GM23338 (cell line): ENCODE data around the gene BHLHE23. TPM values are rescaled to one million over a fixed set of nuclear protein-coding genes. Genes with fewer than 3 reads are reported as not detected.

ENCODE experiments used
- ATAC-seq: fragments of 200-7000 bp; cut with Tn5 transposase; 3 replicates; pipeline ENCODE4 v1.9.1; 2020
- DNase-seq: peaks from one replicate; pipeline ENCODE4 v3.0.0-alpha.2; 2015; ENCODE audit warnings: low spot score
- H2AFZ ChIP-seq: fragments of 200-600 bp; sonication (generic); 2 replicates; pipeline ENCODE4 v1.8.0; 2016; ENCODE audit warnings: antibody characterized with exemption, mild to moderate bottlenecking, moderate library complexity
- H3F3A ChIP-seq: fragments of 200-600 bp; sonication (generic); replicated peaks from 2 replicates; pipeline ENCODE4 v1.8.0; 2017; ENCODE audit warnings: antibody characterized with exemption, mixed run types, low read depth
- H3K27ac ChIP-seq: fragments of 200-600 bp; sonication (generic); 2 replicates; pipeline ENCODE4 v1.6.1; 2016; ENCODE audit warnings: low read depth
- H3K27me3 ChIP-seq: fragments of 200-600 bp; sonication (generic); 2 replicates; pipeline ENCODE4 v1.8.0; 2016; ENCODE audit warnings: mild to moderate bottlenecking, mixed run types, moderate library complexity; ENCODE audit not compliant: insufficient read depth
- H3K36me3 ChIP-seq: fragments of 200-600 bp; sonication (generic); 2 replicates; pipeline ENCODE4 v1.8.0; 2016; ENCODE audit warnings: mild to moderate bottlenecking; ENCODE audit not compliant: insufficient read depth
- H3K4me1 ChIP-seq: fragments of 200-600 bp; sonication (generic); 2 replicates; pipeline ENCODE4 v1.8.0; 2016; ENCODE audit warnings: mild to moderate bottlenecking, moderate library complexity; ENCODE audit not compliant: insufficient read depth
- H3K4me2 ChIP-seq: fragments of 200-600 bp; sonication (generic); 2 replicates; pipeline ENCODE4 v1.7.1; 2017; ENCODE audit warnings: mixed run types
- H3K4me3 ChIP-seq: fragments of 200-600 bp; sonication (generic); 2 replicates; pipeline ENCODE4 v1.6.1; 2016; ENCODE audit warnings: mixed run types
- H3K79me2 ChIP-seq: fragments of 200-600 bp; sonication (generic); replicated peaks from 2 replicates; pipeline ENCODE4 v1.8.0; 2017; ENCODE audit warnings: mild to moderate bottlenecking; ENCODE audit not compliant: insufficient read depth
- H3K9me2 ChIP-seq: fragments of 200-600 bp; sonication (generic); 2 replicates; pipeline ENCODE4 v1.8.0; 2017; ENCODE audit not compliant: insufficient read depth
- H4K20me1 ChIP-seq: fragments of 200-600 bp; sonication (generic); replicated peaks from 2 replicates; pipeline ENCODE4 v1.8.0; 2017; ENCODE audit warnings: mild to moderate bottlenecking; ENCODE audit not compliant: insufficient read depth
- H3K27ac Mint-ChIP-seq: 2 replicates; pipeline ENCODE4 v1.8.0; 2020; ENCODE audit warnings: inconsistent platforms, mild to moderate bottlenecking, moderate library complexity, mixed read lengths
- H3K27me3 Mint-ChIP-seq: 3 replicates; pipeline ENCODE4 v1.8.0; 2022; ENCODE audit warnings: low read depth, mild to moderate bottlenecking, moderate library complexity, mixed read lengths, inconsistent platforms; ENCODE audit not compliant: insufficient read depth, poor library complexity
- H3K36me3 Mint-ChIP-seq: 3 replicates; pipeline ENCODE4 v1.8.0; 2021; ENCODE audit warnings: low read depth, mild to moderate bottlenecking, inconsistent platforms, moderate library complexity, mixed read lengths
- H3K4me1 Mint-ChIP-seq: 3 replicates; pipeline ENCODE4 v1.8.0; 2020; ENCODE audit warnings: mild to moderate bottlenecking, inconsistent platforms, mixed read lengths
- H3K4me3 Mint-ChIP-seq: 3 replicates; pipeline ENCODE4 v1.8.0; 2021; ENCODE audit warnings: moderate library complexity, mild to moderate bottlenecking, inconsistent platforms, mixed read lengths
- H3K9me3 Mint-ChIP-seq: 3 replicates; pipeline ENCODE4 v1.8.0; 2020; ENCODE audit warnings: moderate library complexity, mild to moderate bottlenecking, inconsistent platforms, mixed read lengths
- CREB1 ChIP-seq: fragments of 250-450 bp; sonication (Bioruptor Pico); IDR thresholded peaks from 2 replicates; pipeline ENCODE4 v1.5.0; 2020; ENCODE audit warnings: low read depth, mild to moderate bottlenecking, moderate library complexity
- EZH2 ChIP-seq: fragments of 200-600 bp; sonication (generic); IDR thresholded peaks from one replicate; pipeline ENCODE4 v1.8.0; 2017; ENCODE audit warnings: antibody characterized with exemption, mild to moderate bottlenecking, low read depth; ENCODE audit not compliant: unreplicated experiment
- EZH2phosphoT487 ChIP-seq: fragments of 200-600 bp; sonication (generic); IDR thresholded peaks from one replicate; pipeline ENCODE4 v1.8.1; 2018; ENCODE audit warnings: antibody characterized with exemption; ENCODE audit not compliant: unreplicated experiment
- JUNB ChIP-seq: IDR thresholded peaks from one replicate; pipeline ENCODE4 v1.6.1; 2016; ENCODE audit warnings: antibody characterized with exemption; ENCODE audit not compliant: unreplicated experiment
- NANOG ChIP-seq: IDR thresholded peaks from 2 replicates; pipeline ENCODE4 v1.6.1; 2016; ENCODE audit warnings: antibody characterized with exemption, borderline replicate concordance
- POLR2AphosphoS5 ChIP-seq: IDR thresholded peaks from 2 replicates; pipeline ENCODE4 v1.6.1; 2016; ENCODE audit warnings: antibody characterized with exemption, low read depth
- STAT1 ChIP-seq: IDR thresholded peaks from one replicate; pipeline ENCODE4 v1.6.1; 2016; ENCODE audit warnings: antibody characterized with exemption; ENCODE audit not compliant: unreplicated experiment
- ZNF114 ChIP-seq: fragments of 250-450 bp; sonication (Bioruptor Pico); IDR thresholded peaks from 2 replicates; pipeline ENCODE4 v1.5.0; 2020; ENCODE audit warnings: mild to moderate bottlenecking, moderate library complexity
- ZNF331 ChIP-seq: fragments of 250-450 bp; sonication (Bioruptor Pico); IDR thresholded peaks from 2 replicates; pipeline ENCODE4 v1.5.0; 2020; ENCODE audit warnings: low read depth, mild to moderate bottlenecking, moderate library complexity
- polyA plus RNA-seq: library from polyadenylated mRNA; unstranded; fragments of >200 nt; fragmentation: Nextera tagmentation; extraction: Ambion mirVana; gene quantifications from 2 replicates; pipeline ENCODE4 v1.2.1, GENCODE V29; 2016
- total RNA-seq: library from RNA; depleted of rRNA; stranded (reverse); fragments of >200 nt; shearing (Covaris generic); gene quantifications from 2 replicates; pipeline ENCODE4 v1.2.3, GENCODE V29; 2014
- TF ChIP-seq, protein P1 (sequence below), 2 experiments: fragments of 200-600 bp in 1 of 2; sonication (generic) in 1 of 2; conservative IDR thresholded peaks; 2 replicates each; pipeline versions ENCODE4 v1.5.1 to v1.6.1; 2016 to 2017; ENCODE audit warnings: antibody characterized with exemption in 2 of 2, low read depth in 2 of 2, mild to moderate bottlenecking in 2 of 2, moderate library complexity in 1 of 2
- TF ChIP-seq, protein P2 (sequence below): IDR thresholded peaks from 2 replicates; pipeline ENCODE4 v1.6.1; 2016; ENCODE audit warnings: antibody characterized with exemption
- TF ChIP-seq, protein P3 (sequence below): IDR thresholded peaks from one replicate; pipeline ENCODE4 v1.6.1; 2018; ENCODE audit warnings: antibody characterized with exemption; ENCODE audit not compliant: unreplicated experiment
- TF ChIP-seq, protein P4 (sequence below): fragments of 250-450 bp; sonication (Bioruptor Pico); IDR thresholded peaks from 2 replicates; pipeline ENCODE4 v1.5.0; 2020; ENCODE audit warnings: mild to moderate bottlenecking, moderate library complexity

The BHLHE23 gene
- total and polyA plus RNA-seq, 2 experiments from 2014 or later, result 0.52 to 5.0 TPM

DNA sequence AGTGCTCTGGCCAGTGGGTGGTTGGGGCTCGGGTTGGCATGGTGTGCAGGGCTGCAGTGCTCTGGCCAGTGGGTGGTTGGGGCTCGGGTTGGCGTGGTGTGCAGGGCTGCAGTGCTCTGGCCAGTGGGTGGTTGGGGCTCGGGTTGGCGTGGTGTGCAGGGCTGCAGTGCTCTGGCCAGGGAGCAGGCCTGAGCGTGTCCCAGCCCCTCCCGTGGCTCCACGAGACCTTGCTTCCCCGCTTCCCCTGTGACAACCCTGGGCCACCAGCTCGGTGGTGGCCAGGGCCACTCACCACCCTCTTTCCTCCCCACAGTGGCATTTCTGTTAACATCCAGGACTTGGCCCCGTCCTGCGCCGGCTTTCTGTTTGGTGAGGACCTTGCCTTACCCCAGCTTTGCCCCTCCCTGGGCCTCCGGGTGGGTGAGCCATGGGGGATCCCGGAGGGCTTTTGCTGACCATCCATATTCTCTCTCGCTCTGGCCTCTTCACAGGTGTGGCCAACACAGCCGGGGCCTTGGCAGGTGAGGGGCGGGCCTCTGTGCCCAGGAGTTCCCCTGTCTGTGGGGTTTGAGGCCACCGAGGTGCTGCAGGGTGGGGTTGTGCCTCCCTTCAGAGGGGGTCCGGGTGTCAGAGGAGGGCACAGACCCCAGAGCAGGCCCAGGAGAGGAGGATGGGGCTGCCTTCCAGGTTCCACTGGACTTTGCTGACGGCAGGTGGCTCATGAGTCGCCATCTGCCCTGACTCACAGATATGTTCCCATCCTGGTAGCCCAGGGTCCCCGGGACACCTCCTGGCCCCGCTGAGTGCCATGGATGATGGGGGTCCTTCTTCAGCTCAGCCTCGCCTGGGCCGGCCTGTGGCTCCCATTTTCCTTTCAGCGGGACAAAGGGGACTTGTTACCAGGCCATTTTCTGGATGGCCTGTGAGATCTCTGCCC is 40.3 kb downstream of the BHLHE23 start:
- Histone ChIP-seq H3F3A (peaks cover 3% of the 10 kb centered on the region), H3K27me3 (no peaks in the 10 kb centered on the region), H3K4me2 (no peak overlapping the region), H2AFZ (no peak overlapping the region), H3K4me1 (peaks cover 7% of the 10 kb centered on the region; the same call in 1 of the 2 replicates), H3K9me2 (no peaks in the 10 kb centered on the region), H3K4me3 (no peak overlapping the region), H3K27ac (no peak overlapping the region), H4K20me1 (no peaks in the 10 kb centered on the region), H3K36me3 (no peaks in the 10 kb centered on the region), H3K79me2 (no peaks in the 10 kb centered on the region)
- Mint-ChIP-seq H3K27ac (no peak overlapping the region), H3K4me3 (no peak overlapping the region), H3K4me1 (peaks cover 6% of the 10 kb centered on the region), H3K27me3 (peaks cover 10% of the 10 kb centered on the region), H3K9me3 (no peaks in the 10 kb centered on the region; the same call in 2 of the 3 replicates), H3K36me3 (no peaks in the 10 kb centered on the region; the same call in 2 of the 3 replicates)
- DNase-seq, result no peak
- TF ChIP-seq NANOG (no peak), STAT1 (no peak), EZH2 (no peak), ZNF114 (CRISPR knock-in tag) (no peak), EZH2phosphoT487 (no peak), POLR2AphosphoS5 (no peak), CREB1 (CRISPR knock-in tag) (no peak), JUNB (no peak), ZNF331 (no peak)
- TF ChIP-seq, protein P1, sequence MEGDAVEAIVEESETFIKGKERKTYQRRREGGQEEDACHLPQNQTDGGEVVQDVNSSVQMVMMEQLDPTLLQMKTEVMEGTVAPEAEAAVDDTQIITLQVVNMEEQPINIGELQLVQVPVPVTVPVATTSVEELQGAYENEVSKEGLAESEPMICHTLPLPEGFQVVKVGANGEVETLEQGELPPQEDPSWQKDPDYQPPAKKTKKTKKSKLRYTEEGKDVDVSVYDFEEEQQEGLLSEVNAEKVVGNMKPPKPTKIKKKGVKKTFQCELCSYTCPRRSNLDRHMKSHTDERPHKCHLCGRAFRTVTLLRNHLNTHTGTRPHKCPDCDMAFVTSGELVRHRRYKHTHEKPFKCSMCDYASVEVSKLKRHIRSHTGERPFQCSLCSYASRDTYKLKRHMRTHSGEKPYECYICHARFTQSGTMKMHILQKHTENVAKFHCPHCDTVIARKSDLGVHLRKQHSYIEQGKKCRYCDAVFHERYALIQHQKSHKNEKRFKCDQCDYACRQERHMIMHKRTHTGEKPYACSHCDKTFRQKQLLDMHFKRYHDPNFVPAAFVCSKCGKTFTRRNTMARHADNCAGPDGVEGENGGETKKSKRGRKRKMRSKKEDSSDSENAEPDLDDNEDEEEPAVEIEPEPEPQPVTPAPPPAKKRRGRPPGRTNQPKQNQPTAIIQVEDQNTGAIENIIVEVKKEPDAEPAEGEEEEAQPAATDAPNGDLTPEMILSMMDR (conservative IDR thresholded peaks at IDR 0.05; ENCODE audit: low read depth in 2 of 2), result no peak
- TF ChIP-seq, protein P2, sequence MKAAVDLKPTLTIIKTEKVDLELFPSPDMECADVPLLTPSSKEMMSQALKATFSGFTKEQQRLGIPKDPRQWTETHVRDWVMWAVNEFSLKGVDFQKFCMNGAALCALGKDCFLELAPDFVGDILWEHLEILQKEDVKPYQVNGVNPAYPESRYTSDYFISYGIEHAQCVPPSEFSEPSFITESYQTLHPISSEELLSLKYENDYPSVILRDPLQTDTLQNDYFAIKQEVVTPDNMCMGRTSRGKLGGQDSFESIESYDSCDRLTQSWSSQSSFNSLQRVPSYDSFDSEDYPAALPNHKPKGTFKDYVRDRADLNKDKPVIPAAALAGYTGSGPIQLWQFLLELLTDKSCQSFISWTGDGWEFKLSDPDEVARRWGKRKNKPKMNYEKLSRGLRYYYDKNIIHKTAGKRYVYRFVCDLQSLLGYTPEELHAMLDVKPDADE, result no peak
- TF ChIP-seq, protein P3, sequence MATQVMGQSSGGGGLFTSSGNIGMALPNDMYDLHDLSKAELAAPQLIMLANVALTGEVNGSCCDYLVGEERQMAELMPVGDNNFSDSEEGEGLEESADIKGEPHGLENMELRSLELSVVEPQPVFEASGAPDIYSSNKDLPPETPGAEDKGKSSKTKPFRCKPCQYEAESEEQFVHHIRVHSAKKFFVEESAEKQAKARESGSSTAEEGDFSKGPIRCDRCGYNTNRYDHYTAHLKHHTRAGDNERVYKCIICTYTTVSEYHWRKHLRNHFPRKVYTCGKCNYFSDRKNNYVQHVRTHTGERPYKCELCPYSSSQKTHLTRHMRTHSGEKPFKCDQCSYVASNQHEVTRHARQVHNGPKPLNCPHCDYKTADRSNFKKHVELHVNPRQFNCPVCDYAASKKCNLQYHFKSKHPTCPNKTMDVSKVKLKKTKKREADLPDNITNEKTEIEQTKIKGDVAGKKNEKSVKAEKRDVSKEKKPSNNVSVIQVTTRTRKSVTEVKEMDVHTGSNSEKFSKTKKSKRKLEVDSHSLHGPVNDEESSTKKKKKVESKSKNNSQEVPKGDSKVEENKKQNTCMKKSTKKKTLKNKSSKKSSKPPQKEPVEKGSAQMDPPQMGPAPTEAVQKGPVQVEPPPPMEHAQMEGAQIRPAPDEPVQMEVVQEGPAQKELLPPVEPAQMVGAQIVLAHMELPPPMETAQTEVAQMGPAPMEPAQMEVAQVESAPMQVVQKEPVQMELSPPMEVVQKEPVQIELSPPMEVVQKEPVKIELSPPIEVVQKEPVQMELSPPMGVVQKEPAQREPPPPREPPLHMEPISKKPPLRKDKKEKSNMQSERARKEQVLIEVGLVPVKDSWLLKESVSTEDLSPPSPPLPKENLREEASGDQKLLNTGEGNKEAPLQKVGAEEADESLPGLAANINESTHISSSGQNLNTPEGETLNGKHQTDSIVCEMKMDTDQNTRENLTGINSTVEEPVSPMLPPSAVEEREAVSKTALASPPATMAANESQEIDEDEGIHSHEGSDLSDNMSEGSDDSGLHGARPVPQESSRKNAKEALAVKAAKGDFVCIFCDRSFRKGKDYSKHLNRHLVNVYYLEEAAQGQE, result no peak
- TF ChIP-seq, protein P4, sequence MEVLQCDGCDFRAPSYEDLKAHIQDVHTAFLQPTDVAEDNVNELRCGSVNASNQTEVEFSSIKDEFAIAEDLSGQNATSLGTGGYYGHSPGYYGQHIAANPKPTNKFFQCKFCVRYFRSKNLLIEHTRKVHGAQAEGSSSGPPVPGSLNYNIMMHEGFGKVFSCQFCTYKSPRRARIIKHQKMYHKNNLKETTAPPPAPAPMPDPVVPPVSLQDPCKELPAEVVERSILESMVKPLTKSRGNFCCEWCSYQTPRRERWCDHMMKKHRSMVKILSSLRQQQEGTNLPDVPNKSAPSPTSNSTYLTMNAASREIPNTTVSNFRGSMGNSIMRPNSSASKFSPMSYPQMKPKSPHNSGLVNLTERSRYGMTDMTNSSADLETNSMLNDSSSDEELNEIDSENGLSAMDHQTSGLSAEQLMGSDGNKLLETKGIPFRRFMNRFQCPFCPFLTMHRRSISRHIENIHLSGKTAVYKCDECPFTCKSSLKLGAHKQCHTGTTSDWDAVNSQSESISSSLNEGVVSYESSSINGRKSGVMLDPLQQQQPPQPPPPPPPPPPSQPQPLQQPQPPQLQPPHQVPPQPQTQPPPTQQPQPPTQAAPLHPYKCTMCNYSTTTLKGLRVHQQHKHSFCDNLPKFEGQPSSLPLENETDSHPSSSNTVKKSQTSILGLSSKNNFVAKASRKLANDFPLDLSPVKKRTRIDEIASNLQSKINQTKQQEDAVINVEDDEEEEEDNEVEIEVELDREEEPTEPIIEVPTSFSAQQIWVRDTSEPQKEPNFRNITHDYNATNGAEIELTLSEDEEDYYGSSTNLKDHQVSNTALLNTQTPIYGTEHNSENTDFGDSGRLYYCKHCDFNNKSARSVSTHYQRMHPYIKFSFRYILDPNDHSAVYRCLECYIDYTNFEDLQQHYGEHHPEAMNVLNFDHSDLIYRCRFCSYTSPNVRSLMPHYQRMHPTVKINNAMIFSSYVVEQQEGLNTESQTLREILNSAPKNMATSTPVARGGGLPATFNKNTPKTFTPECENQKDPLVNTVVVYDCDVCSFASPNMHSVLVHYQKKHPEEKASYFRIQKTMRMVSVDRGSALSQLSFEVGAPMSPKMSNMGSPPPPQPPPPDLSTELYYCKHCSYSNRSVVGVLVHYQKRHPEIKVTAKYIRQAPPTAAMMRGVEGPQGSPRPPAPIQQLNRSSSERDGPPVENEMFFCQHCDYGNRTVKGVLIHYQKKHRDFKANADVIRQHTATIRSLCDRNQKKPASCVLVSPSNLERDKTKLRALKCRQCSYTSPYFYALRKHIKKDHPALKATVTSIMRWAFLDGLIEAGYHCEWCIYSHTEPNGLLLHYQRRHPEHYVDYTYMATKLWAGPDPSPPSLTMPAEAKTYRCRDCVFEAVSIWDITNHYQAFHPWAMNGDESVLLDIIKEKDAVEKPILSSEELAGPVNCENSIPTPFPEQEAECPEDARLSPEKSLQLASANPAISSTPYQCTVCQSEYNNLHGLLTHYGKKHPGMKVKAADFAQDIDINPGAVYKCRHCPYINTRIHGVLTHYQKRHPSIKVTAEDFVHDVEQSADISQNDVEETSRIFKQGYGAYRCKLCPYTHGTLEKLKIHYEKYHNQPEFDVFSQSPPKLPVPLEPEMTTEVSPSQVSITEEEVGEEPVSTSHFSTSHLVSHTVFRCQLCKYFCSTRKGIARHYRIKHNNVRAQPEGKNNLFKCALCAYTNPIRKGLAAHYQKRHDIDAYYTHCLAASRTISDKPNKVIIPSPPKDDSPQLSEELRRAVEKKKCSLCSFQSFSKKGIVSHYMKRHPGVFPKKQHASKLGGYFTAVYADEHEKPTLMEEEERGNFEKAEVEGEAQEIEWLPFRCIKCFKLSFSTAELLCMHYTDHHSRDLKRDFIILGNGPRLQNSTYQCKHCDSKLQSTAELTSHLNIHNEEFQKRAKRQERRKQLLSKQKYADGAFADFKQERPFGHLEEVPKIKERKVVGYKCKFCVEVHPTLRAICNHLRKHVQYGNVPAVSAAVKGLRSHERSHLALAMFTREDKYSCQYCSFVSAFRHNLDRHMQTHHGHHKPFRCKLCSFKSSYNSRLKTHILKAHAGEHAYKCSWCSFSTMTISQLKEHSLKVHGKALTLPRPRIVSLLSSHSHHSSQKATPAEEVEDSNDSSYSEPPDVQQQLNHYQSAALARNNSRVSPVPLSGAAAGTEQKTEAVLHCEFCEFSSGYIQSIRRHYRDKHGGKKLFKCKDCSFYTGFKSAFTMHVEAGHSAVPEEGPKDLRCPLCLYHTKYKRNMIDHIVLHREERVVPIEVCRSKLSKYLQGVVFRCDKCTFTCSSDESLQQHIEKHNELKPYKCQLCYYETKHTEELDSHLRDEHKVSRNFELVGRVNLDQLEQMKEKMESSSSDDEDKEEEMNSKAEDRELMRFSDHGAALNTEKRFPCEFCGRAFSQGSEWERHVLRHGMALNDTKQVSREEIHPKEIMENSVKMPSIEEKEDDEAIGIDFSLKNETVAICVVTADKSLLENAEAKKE (CRISPR knock-in tag), result no peak
- ATAC-seq, result no peak
